ENCODE data around the gene PLA2G6.

DNA sequence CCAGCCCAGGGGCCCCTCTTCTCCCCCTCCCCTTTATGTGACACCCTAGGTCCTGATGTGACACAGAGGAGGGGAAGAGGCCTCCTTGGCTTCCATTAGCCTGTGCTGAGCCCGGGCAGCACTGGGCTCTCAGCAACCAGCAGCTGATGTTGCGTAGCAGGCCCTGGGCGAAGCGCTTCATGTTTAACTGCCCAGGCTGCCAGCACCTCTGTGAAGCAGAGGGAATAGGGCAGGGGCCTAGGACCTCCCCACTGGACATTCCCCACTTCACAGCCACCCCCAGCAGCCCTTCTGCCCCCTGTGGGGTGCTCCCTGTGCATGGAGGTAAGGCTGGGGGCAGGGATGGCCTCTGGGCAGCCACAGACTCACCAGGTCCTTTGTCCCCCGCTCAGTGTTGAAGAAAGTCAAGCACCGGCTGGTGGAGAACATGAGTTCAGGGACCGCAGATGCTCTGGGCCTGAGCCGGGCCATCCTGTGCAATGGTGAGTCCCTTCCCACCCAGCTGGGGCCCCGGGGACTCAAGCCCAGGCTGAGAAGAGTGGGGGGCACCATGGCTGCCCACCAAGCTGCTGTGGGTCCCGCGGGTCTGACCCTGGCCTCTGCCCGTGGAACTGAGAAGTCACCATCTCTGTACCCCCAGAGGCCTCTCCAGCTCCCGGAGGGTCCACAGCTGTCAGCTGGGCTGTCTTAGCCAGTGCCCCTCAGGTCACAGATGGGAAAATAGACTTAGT, 112.8 kb downstream of the PLA2G6 start:
- TF ChIP-seq, protein P1, sequence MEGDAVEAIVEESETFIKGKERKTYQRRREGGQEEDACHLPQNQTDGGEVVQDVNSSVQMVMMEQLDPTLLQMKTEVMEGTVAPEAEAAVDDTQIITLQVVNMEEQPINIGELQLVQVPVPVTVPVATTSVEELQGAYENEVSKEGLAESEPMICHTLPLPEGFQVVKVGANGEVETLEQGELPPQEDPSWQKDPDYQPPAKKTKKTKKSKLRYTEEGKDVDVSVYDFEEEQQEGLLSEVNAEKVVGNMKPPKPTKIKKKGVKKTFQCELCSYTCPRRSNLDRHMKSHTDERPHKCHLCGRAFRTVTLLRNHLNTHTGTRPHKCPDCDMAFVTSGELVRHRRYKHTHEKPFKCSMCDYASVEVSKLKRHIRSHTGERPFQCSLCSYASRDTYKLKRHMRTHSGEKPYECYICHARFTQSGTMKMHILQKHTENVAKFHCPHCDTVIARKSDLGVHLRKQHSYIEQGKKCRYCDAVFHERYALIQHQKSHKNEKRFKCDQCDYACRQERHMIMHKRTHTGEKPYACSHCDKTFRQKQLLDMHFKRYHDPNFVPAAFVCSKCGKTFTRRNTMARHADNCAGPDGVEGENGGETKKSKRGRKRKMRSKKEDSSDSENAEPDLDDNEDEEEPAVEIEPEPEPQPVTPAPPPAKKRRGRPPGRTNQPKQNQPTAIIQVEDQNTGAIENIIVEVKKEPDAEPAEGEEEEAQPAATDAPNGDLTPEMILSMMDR (IDR thresholded peaks at IDR 0.05) = no peak
- no peak for TF ChIP-seq POLR2A (IDR thresholded peaks at IDR 0.05)
